H9 (cell line): ENCODE results near the gene MRPL2. TPM values are rescaled to one million over a fixed set of nuclear protein-coding genes. Genes with fewer than 3 reads are reported as not detected.

ENCODE experiments used
- DNase-seq: peaks from one replicate; pipeline ENCODE4 v3.0.0-alpha.2; 2017
- H2AFZ ChIP-seq: one replicate; pipeline ENCODE4 v1.6.1; 2013; ENCODE audit warnings: mild to moderate bottlenecking, low read length, control low read depth, moderate library complexity
- H2AK5ac ChIP-seq: 2 replicates; pipeline ENCODE4 v1.6.1; 2013; ENCODE audit warnings: low read length, control low read depth, mixed read lengths; ENCODE audit not compliant: insufficient read length
- H2BK120ac ChIP-seq: one replicate; pipeline ENCODE4 v1.6.1; 2013; ENCODE audit warnings: low read depth, mild to moderate bottlenecking, low read length, control low read depth, inconsistent platforms; ENCODE audit not compliant: poor library complexity, severe bottlenecking
- H2BK12ac ChIP-seq: 2 replicates; pipeline ENCODE4 v1.6.1; 2013; ENCODE audit warnings: low read length, control low read depth, mixed read lengths, low read depth; ENCODE audit not compliant: insufficient read length
- H2BK15ac ChIP-seq: 2 replicates; pipeline ENCODE4 v1.6.1; 2013; ENCODE audit warnings: low read depth, low read length, control low read depth
- H2BK20ac ChIP-seq: one replicate; pipeline ENCODE4 v1.6.1; 2013; ENCODE audit warnings: low read depth, mild to moderate bottlenecking, low read length, control low read depth, inconsistent platforms; ENCODE audit not compliant: poor library complexity, severe bottlenecking
- H2BK5ac ChIP-seq: 2 replicates; pipeline ENCODE4 v1.6.1; 2013; ENCODE audit warnings: low read length, control low read depth, mixed read lengths; ENCODE audit not compliant: insufficient read length
- H3K14ac ChIP-seq: 2 replicates; pipeline ENCODE4 v1.6.1; 2013; ENCODE audit warnings: low read length, control low read depth; ENCODE audit not compliant: insufficient read depth
- H3K18ac ChIP-seq: 2 replicates; pipeline ENCODE4 v1.6.1; 2013; ENCODE audit warnings: low read depth, mild to moderate bottlenecking, mixed read lengths, low read length, control low read depth; ENCODE audit not compliant: insufficient read length
- H3K23ac ChIP-seq: 2 replicates; pipeline ENCODE4 v1.6.1; 2013; ENCODE audit warnings: low read length, control low read depth, mixed read lengths, low read depth; ENCODE audit not compliant: insufficient read length
- H3K23me2 ChIP-seq: 2 replicates; pipeline ENCODE4 v1.6.1; 2013; ENCODE audit warnings: low read depth, mild to moderate bottlenecking, mixed read lengths, low read length, control low read depth; ENCODE audit not compliant: insufficient read length, poor library complexity, severe bottlenecking
- H3K27ac ChIP-seq: 2 replicates; pipeline ENCODE4 v1.5.1; 2013; ENCODE audit warnings: low read length, control low read depth, mixed read lengths, low read depth; ENCODE audit not compliant: insufficient read length
- H3K27me3 ChIP-seq: 2 replicates; pipeline ENCODE4 v1.6.1; 2013; ENCODE audit warnings: low read length, control low read depth, inconsistent platforms; ENCODE audit not compliant: insufficient read depth
- H3K4ac ChIP-seq: 2 replicates; pipeline ENCODE4 v1.6.1; 2013; ENCODE audit warnings: low read depth, mild to moderate bottlenecking, control low read depth, inconsistent platforms, low read length, moderate library complexity
- H3K4me1 ChIP-seq: 2 replicates; pipeline ENCODE4 v1.6.1; 2013; ENCODE audit warnings: low read length, control low read depth, inconsistent platforms; ENCODE audit not compliant: insufficient read depth
- H3K4me2 ChIP-seq: 2 replicates; pipeline ENCODE4 v1.6.1; 2013; ENCODE audit warnings: low read length, control low read depth, mixed read lengths; ENCODE audit not compliant: insufficient read length, insufficient read depth
- H3K56ac ChIP-seq: 2 replicates; pipeline ENCODE4 v1.6.1; 2013; ENCODE audit warnings: low read depth, mild to moderate bottlenecking, mixed read lengths, low read length, control low read depth; ENCODE audit not compliant: insufficient read length
- H3K79me1 ChIP-seq: 2 replicates; pipeline ENCODE4 v1.6.1; 2013; ENCODE audit warnings: low read depth, mild to moderate bottlenecking, moderate library complexity, low read length, control low read depth, inconsistent platforms; ENCODE audit not compliant: insufficient read depth, poor library complexity, severe bottlenecking
- H3K79me2 ChIP-seq: 2 replicates; pipeline ENCODE4 v1.6.1; 2013; ENCODE audit warnings: low read length, control low read depth, inconsistent platforms; ENCODE audit not compliant: insufficient read depth
- H3K9ac ChIP-seq: 2 replicates; pipeline ENCODE4 v1.6.1; 2013; ENCODE audit warnings: low read length, control low read depth, mixed read lengths; ENCODE audit not compliant: insufficient read length; ENCODE audit errors: extremely low read depth
- H3K9me3 ChIP-seq: one replicate; pipeline ENCODE4 v1.6.1; 2013; ENCODE audit warnings: low read depth, low read length, inconsistent platforms; ENCODE audit not compliant: control insufficient read depth
- H3T11ph ChIP-seq: one replicate; pipeline ENCODE4 v1.6.1; 2013; ENCODE audit warnings: mild to moderate bottlenecking, low read length, control low read depth, inconsistent platforms
- H4K20me1 ChIP-seq: one replicate; pipeline ENCODE4 v1.6.1; 2013; ENCODE audit not compliant: control insufficient read depth, insufficient read length, insufficient read depth
- H4K5ac ChIP-seq: 2 replicates; pipeline ENCODE4 v1.6.1; 2013; ENCODE audit warnings: low read depth, mild to moderate bottlenecking, mixed read lengths, low read length, control low read depth; ENCODE audit not compliant: insufficient read length
- H4K8ac ChIP-seq: replicated peaks from 2 replicates; pipeline ENCODE4 v1.6.1; 2013; ENCODE audit warnings: low read length, control low read depth, mixed read lengths, low read depth; ENCODE audit not compliant: insufficient read length
- H4K91ac ChIP-seq: 2 replicates; pipeline ENCODE4 v1.6.1; 2013; ENCODE audit warnings: low read depth, mild to moderate bottlenecking, moderate library complexity, mixed read lengths, low read length, control low read depth; ENCODE audit not compliant: insufficient read length
- H3K27ac Mint-ChIP-seq, 3 experiments: 2 replicates in 2 of 3; 3 replicates in 1 of 3; pipeline ENCODE4 v1.8.0; 2020 to 2021; ENCODE audit warnings: mixed read lengths in 3 of 3, mild to moderate bottlenecking in 1 of 3, moderate library complexity in 1 of 3
- H3K27me3 Mint-ChIP-seq: 2 replicates; pipeline ENCODE4 v1.8.0; 2021; ENCODE audit warnings: low read depth, mild to moderate bottlenecking, moderate library complexity, mixed read lengths
- H3K36me3 Mint-ChIP-seq, 3 experiments: 2 replicates in 2 of 3; 3 replicates in 1 of 3; pipeline ENCODE4 v1.8.0; 2020 to 2021; ENCODE audit warnings: low read depth in 3 of 3, mixed read lengths in 3 of 3; ENCODE audit not compliant: insufficient read depth in 1 of 3
- H3K4me1 Mint-ChIP-seq, 2 experiments: 2 replicates each; pipeline ENCODE4 v1.8.0; 2020; ENCODE audit warnings: mixed read lengths in 2 of 2
- H3K4me3 Mint-ChIP-seq, 2 experiments: 2 replicates in 1 of 2; 3 replicates in 1 of 2; pipeline ENCODE4 v1.8.0; 2020 to 2021; ENCODE audit warnings: mild to moderate bottlenecking in 2 of 2, mixed read lengths in 2 of 2, moderate library complexity in 1 of 2
- H3K9me3 Mint-ChIP-seq, 2 experiments: 2 replicates in 1 of 2; 3 replicates in 1 of 2; pipeline ENCODE4 v1.8.0; 2020; ENCODE audit warnings: mild to moderate bottlenecking in 2 of 2, mixed read lengths in 2 of 2, moderate library complexity in 1 of 2
- WGBS: extraction: QIAGEN DNeasy Blood & Tissue Kit; methylation state at CpG from one replicate; pipeline ENCODE4 v1.1.7; 2013; ENCODE audit warnings: missing lambda C conversion rate, low lambda C conversion rate, mixed read lengths; ENCODE audit not compliant: insufficient read length; ENCODE audit errors: extremely low coverage; 5-methylcytosine and 5-hydroxymethylcytosine counted together
- total RNA-seq: library from RNA; stranded (reverse); gene quantifications from 2 replicates; pipeline ENCODE4 v1.2.1, GENCODE V29; 2021
- TF ChIP-seq, protein P1 (sequence below): fragments of 200-600 bp; sonication (generic); conservative IDR thresholded peaks from 3 replicates; pipeline ENCODE4 v1.8.0; 2021; ENCODE audit warnings: antibody characterized with exemption, mild to moderate bottlenecking

MRPL2 gene
- total RNA-seq, 1 experiment from 2014 or later: 74.4 TPM

DNA sequence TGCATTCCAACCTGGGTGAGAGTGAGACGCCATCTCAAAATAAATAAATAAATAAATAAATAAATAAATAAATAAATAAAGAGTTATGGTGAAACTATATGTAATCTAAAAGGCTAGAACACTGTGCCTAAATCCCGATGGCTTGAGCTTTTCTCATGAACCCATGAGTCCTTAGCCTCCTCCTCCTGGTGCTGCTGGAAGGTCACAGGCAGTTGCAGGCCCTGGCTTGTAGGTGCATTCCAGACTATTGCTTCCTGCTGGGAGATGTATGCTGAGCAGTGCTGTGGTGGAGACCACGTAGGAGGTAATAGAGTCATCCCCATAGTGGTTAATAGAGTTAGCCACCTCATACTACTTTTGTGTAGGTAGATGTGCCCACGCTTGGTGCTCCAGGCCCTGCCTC lies 29.4 kb upstream of the MRPL2 start:
- Mint-ChIP-seq H3K27ac (peak overlapping the region; percentile 75 to 97 (median 87); a peak in 4 of 7 replicates), H3K4me3 (peak overlapping the region in 1 of 2 experiments; percentile 75; a peak in 2 of 5 replicates), H3K27me3 (no peaks in the 10 kb centered on the region), H3K4me1 (peaks cover 60 to 66% of the 10 kb centered on the region in 2 experiments), H3K9me3 (no peaks in the 10 kb centered on the region), H3K36me3 (peaks cover 0 to 2% (median 0%) of the 10 kb centered on the region in 3 experiments; a peak in 1 of 7 replicates)
- no peak overlapping the region for H3K9ac ChIP-seq
- no CpG with 5 or more reads among the region's 4 CpGs for WGBS
- H3K23me2 ChIP-seq: peaks cover 3% of the 10 kb centered on the region
- no peak for DNase-seq
- H3K23ac ChIP-seq: no peak overlapping the region
- no peak overlapping the region for H2BK12ac ChIP-seq
- H4K5ac ChIP-seq: no peak overlapping the region
- TF ChIP-seq, protein P1, sequence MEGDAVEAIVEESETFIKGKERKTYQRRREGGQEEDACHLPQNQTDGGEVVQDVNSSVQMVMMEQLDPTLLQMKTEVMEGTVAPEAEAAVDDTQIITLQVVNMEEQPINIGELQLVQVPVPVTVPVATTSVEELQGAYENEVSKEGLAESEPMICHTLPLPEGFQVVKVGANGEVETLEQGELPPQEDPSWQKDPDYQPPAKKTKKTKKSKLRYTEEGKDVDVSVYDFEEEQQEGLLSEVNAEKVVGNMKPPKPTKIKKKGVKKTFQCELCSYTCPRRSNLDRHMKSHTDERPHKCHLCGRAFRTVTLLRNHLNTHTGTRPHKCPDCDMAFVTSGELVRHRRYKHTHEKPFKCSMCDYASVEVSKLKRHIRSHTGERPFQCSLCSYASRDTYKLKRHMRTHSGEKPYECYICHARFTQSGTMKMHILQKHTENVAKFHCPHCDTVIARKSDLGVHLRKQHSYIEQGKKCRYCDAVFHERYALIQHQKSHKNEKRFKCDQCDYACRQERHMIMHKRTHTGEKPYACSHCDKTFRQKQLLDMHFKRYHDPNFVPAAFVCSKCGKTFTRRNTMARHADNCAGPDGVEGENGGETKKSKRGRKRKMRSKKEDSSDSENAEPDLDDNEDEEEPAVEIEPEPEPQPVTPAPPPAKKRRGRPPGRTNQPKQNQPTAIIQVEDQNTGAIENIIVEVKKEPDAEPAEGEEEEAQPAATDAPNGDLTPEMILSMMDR: no peak
- H3T11ph ChIP-seq: no peak overlapping the region
- no peak overlapping the region for H3K56ac ChIP-seq
- H3K79me2 ChIP-seq: peaks cover 29% of the 10 kb centered on the region; the same call in 1 of the 2 replicates
- no peak overlapping the region for H3K14ac ChIP-seq
- H2AFZ ChIP-seq: no peak overlapping the region
- H4K8ac ChIP-seq: no peak overlapping the region
- no peaks in the 10 kb centered on the region for H4K20me1 ChIP-seq
- H3K4me2 ChIP-seq: no peak overlapping the region
- no peak overlapping the region for H2BK5ac ChIP-seq
- H3K79me1 ChIP-seq: no peaks in the 10 kb centered on the region
- no peak overlapping the region for H3K4ac ChIP-seq
- H3K9me3 ChIP-seq: no peaks in the 10 kb centered on the region
- H3K27me3 ChIP-seq: no peaks in the 10 kb centered on the region
- H2AK5ac ChIP-seq: no peak overlapping the region
- H3K18ac ChIP-seq: no peak overlapping the region
- H2BK20ac ChIP-seq: no peak overlapping the region
- no peak overlapping the region for H3K27ac ChIP-seq
- peaks cover 20% of the 10 kb centered on the region for H3K4me1 ChIP-seq
- no peak overlapping the region for H2BK120ac ChIP-seq
- no peak overlapping the region for H2BK15ac ChIP-seq
- no peak overlapping the region for H4K91ac ChIP-seq
